GM19238 (cell line): ENCODE results near the gene RPS6KA2.

Experiments
- DNase-seq: peaks from one replicate; pipeline ENCODE4 v3.0.0; 2011; ENCODE audit warnings: low spot score; ENCODE audit not compliant: insufficient read length

RPS6KA2 gene

DNA sequence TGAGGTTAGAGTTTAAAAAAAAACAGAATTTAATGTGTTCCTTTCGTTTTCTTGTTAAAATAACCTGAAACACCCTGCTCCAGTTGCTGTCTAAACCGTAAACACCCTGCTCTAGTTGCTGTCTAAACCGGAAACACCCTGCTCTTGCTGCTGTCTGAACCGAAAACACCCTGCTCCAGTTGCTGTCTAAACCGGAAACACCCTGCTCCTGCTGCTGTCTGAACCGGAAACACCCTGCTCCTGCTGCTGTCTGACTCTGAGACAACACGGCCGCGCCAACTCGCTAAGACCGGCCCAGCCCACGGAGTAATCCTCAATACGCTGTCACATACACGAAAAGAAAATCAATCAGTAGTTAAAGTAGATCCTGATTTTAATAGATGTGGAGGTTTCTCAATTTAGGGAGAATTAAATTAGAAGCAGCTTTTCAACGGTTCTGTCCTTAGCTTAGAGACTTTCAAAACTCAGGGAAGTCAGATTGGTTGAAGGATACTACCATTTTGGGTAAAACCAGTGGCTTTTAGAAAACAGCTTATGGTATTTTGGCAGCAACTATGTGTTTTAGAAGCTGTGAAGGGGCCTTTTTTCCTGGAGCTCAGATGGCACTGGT, 138.9 kb downstream of the RPS6KA2 start:
- peak; percentile 69 for DNase-seq

DNA sequence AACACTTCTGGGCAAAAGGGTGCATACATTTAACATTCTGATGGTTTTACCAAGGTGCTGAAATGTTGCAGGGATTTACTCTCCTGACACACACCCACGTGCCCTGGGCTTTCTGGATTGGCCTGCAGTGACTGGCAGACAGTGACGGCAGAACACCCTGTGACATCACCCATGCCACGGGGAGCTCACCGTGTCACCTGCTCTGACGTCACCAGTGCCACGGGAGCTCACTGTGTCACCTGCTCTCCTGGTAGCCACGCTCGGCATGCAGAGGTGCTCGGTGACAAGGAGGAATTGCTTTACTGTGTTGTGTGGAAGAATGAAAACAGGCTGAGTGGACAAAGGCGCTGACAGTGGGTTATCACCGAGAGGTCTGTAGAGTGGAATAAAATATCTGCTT, 139.9 kb downstream of the RPS6KA2 start:
- DNase-seq: no peak

- DNase-seq: no peak
Observed at GRCh38 chr6:166486536-166486880, 140.5 kb downstream of the RPS6KA2 start.

GRCh38 chr6:166485651-166486535, 141.2 kb downstream of the RPS6KA2 start:
- no peak for DNase-seq

DNA sequence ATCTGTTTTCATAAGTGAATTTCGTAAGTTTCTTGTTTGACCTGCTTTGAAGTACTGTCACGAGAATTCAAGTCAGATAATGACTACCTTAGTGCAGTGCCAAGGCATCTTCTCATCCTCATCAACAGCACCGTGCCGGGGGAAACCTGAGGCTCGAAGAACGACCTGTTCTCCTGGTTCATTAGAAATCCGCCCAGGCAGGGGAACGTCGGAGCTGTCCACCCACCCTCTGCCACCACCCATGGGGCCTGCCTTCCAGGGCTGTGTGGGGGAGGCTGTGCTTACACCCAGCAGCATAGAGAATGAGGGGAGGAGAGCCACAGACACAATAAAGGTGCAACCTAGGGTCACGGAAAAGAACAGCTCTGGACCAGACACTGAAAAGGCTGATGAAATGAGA, 142.2 kb downstream of the RPS6KA2 start:
- no peak for DNase-seq

- DNase-seq: no peak
Observed at GRCh38 chr6:166483573-166484250, 143.3 kb downstream of the RPS6KA2 start.

DNA sequence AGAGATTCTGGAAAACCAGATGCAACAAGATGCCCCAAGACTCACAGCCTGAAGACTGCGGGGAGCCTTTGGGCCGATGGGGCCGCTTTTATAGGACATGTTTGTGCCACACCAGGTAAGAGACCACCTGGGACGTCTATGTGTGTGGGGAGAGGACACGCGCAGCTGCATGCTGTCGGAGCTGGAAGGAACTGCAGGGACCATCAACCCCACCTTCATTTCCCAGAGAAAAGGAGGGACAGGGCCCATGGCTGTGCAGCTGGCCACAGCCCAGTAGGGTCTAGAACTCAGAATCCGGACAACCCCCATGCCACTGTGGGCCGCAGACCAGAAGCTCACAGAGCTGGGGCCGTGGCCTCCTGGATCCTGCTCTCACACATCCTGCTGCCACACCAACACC, 144.0 kb downstream of the RPS6KA2 start:
- no peak for DNase-seq

DNA sequence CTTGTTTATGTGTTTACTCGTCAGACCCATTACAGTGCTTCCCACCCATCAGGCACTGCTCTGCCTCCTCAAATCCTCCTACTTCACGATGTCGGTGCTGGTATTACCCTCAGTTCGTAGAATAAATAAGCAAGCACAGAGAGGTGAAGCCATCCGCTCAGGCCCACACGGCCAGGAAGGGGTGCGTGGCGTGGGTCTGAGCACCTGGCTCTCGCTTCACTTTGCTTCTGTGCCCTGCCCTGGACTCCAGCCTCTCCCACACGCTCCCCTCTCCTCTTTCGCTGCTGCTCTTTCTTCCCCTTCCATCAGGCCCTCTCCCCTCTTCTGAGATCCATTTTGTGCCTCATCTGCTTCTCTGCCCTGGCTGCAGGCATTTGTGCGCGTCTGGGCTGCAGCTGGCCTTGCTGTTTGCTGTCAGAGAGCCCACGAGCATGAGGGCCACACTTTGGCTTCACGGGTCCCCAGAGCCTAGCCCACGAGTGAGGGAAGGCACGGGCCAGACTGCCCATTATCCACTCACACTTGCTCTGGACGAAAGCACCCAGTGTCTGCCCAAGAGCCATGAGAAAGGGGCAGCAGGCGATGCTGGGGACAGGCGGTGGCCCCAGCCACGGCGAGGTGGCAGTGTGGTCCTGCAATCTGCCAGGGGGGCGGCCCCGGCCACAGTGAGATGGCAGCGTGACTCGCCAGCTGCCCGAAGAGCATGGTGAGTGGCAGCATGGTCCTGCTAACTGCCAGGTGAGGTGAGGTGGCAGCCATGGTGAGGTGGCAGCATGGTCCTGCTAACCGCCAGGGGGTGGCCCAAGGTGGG, 148.1 kb downstream of the RPS6KA2 start:
- no peak for DNase-seq

GRCh38 chr6:166477647-166478365, 149.2 kb downstream of the RPS6KA2 start:
- DNase-seq: no peak

GRCh38 chr6:166476634-166477215, 150.3 kb downstream of the RPS6KA2 start:
- DNase-seq: no peak

GRCh38 chr6:166476061-166476591, 150.9 kb downstream of the RPS6KA2 start:
- DNase-seq: no peak

DNA sequence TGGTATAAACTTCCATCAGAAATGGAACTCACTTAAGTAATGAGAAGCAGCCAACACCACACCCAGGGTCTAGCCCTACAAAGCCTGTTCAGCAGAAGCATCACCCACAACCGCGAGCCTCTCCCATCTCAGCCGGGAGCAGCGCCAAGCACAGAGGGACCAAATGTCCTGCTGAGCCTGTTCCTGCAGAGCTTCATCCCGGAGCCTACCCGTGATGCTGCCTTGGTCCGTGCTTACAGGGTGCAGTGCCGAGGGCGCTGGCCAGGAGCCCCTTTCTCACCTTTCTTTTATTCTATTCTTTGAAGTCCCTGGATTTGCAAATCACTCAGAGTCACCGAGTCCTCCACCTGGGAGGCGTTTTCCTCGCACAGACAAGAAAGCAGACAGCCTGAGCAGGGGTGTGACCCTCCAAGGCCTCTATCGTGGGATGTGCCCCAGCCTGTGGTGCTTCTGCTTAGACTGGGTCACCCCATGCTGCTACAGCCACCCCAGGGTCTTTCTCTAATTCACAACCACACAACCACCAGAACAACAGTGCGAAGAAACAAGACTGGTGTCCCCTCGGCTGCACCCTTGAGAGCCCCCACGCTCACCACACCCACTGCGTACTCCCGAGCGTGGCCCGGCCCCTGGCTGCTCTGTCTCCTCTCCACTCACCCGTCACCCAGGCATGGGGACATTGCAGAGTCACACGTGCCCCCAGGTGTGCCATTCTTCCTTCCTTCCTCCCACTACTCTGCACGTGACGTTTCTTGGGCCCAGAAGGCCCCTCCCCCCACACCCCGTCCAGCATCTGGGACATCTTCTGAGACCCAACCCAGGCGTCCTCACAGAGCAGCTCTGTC, 152.1 kb downstream of the RPS6KA2 start:
- DNase-seq: no peak

- no peak for DNase-seq
Observed at GRCh38 chr6:166473886-166474571, 153.0 kb downstream of the RPS6KA2 start.

DNA sequence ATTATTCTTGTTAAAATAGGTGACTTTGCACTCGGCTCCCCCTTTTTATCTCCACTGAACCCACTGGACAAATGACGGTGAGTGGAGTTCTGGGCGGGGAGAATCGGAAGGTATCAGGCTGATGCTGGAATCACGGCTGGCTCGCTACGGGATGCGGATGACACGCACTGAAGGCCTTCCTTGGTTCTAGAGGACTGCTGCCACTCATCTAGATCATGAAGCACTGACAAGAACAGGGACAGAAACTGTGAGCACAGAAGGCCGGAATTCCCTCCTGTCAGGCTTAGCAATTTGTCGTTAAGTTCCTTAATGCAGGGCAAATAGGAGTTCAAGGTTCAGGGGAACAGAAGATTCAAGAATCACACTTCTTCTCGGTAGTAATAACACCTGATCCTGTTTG, 154.4 kb downstream of the RPS6KA2 start:
- no peak for DNase-seq

- DNase-seq: no peak
Observed at GRCh38 chr6:166471797-166472260, 155.2 kb downstream of the RPS6KA2 start.

- no peak for DNase-seq
Observed at GRCh38 chr6:166470863-166471410, 156.1 kb downstream of the RPS6KA2 start.

- DNase-seq: no peak
Observed at GRCh38 chr6:166470029-166470862, 156.8 kb downstream of the RPS6KA2 start.
